ENCODE data around the gene PLAU.

The PLAU gene

DNA sequence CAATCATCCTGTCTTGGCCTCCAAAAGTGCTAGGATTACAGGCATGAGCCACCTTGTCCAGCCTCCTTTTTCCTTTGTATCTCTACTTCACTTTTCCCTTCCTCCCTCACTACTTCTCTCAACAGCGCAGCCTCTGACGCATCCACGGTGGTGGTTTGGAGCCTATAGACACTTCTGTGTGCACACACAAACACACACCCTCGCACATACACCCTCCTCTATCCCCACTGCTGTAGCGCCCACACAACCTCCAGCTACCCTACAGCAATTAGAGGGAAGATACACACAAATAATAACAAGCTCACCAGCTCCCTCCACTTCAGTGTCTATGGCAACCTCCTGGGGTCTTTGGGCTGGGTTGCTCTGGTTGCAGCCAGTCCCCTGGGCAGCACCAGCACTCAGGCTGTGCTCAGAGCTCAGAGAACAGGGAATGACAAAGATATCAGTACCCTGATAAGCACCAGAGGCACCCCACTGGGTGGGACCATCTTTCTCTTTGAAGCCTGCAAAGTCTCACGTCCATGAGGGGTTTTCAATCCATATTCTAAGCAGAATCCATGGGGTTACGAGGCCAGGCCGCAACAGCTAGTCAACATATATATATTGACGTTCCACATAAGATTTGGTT, 33.3 kb upstream of the PLAU start:
- Histone ChIP-seq H3K9me2 (replicated peaks; ENCODE audit: control insufficient read depth, low read length) (no peaks in the 10 kb centered on the region), H3K4me2 (ENCODE audit: low read length) (no peak overlapping the region), H3K9me3 (ENCODE audit: control insufficient read depth, insufficient read depth, low read length) (no peaks in the 10 kb centered on the region), H3F3A (ENCODE audit: control insufficient read depth, insufficient read depth) (no peaks in the 10 kb centered on the region), H3K36me3 (ENCODE audit: control insufficient read depth, low read length) (peaks cover 3% of the 10 kb centered on the region; the same call in 1 of the 2 replicates), H3K4me1 (ENCODE audit: control insufficient read depth, low read length) (peaks cover 26% of the 10 kb centered on the region), H3K79me2 (ENCODE audit: control insufficient read depth, low read length) (peaks cover 6% of the 10 kb centered on the region), H3K27ac (ENCODE audit: low read depth, low read length) (no peak overlapping the region), H3K27me3 (ENCODE audit: control insufficient read depth, low read length) (0 out of 2 replicates have a peak, but pooled peaks cover 5% of the 10 kb centered on the region), H4K20me1 (ENCODE audit: control insufficient read depth, insufficient read depth, low read depth, low read length) (peaks cover 4% of the 10 kb centered on the region; the same call in 1 of the 2 replicates), H3K4me3 (ENCODE audit: low read length) (no peak overlapping the region)
- no peak for TF ChIP-seq EZH2phosphoT487 (IDR thresholded peaks at IDR 0.05; ENCODE audit: borderline replicate concordance, low read length)
- TF ChIP-seq, protein P1, sequence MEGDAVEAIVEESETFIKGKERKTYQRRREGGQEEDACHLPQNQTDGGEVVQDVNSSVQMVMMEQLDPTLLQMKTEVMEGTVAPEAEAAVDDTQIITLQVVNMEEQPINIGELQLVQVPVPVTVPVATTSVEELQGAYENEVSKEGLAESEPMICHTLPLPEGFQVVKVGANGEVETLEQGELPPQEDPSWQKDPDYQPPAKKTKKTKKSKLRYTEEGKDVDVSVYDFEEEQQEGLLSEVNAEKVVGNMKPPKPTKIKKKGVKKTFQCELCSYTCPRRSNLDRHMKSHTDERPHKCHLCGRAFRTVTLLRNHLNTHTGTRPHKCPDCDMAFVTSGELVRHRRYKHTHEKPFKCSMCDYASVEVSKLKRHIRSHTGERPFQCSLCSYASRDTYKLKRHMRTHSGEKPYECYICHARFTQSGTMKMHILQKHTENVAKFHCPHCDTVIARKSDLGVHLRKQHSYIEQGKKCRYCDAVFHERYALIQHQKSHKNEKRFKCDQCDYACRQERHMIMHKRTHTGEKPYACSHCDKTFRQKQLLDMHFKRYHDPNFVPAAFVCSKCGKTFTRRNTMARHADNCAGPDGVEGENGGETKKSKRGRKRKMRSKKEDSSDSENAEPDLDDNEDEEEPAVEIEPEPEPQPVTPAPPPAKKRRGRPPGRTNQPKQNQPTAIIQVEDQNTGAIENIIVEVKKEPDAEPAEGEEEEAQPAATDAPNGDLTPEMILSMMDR (IDR thresholded peaks at IDR 0.05; ENCODE audit: low read depth, low read length, poor library complexity, severe bottlenecking): no peak

DNA sequence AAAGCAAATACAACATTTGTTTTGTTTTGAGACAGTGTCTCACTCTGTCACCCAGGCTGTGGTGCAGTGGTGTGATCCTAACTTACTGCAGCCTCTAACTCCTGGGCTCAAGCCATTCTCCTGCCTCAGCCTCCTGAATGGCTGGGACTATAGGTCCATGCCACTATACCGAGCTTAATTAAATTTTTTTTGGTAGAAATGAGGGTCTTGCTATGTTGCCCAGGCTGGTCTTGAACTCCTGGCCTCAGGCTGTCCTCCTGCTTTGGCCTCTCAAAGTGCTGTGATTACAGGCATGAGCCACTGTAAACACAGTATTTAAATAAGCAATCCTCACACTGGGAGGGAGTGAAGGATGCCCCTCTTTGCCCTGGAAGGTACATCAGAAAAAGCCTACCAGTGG, 32.6 kb upstream of the PLAU start:
- TF ChIP-seq EZH2phosphoT487 (IDR thresholded peaks at IDR 0.05; ENCODE audit: borderline replicate concordance, low read length): no peak
- TF ChIP-seq, protein P1 (IDR thresholded peaks at IDR 0.05; ENCODE audit: low read depth, low read length, poor library complexity, severe bottlenecking): no peak
- no peaks in the 10 kb centered on the region for H3F3A ChIP-seq (ENCODE audit: control insufficient read depth, insufficient read depth)
- no peak overlapping the region for H3K27ac ChIP-seq (ENCODE audit: low read depth, low read length)
- no peak overlapping the region for H3K4me2 ChIP-seq (ENCODE audit: low read length)
- H3K9me3 ChIP-seq (ENCODE audit: control insufficient read depth, insufficient read depth, low read length): no peaks in the 10 kb centered on the region
- no peak overlapping the region for H3K4me3 ChIP-seq (ENCODE audit: low read length)
- no peaks in the 10 kb centered on the region for H3K36me3 ChIP-seq (ENCODE audit: control insufficient read depth, low read length)
- no peaks in the 10 kb centered on the region; the same call in 1 of the 2 replicates for H4K20me1 ChIP-seq (ENCODE audit: control insufficient read depth, insufficient read depth, low read depth, low read length)
- H3K9me2 ChIP-seq (replicated peaks; ENCODE audit: control insufficient read depth, low read length): no peaks in the 10 kb centered on the region
- 0 out of 2 replicates have a peak, but pooled peaks cover 5% of the 10 kb centered on the region for H3K27me3 ChIP-seq (ENCODE audit: control insufficient read depth, low read length)
- peaks cover 21% of the 10 kb centered on the region for H3K4me1 ChIP-seq (ENCODE audit: control insufficient read depth, low read length)
- H3K79me2 ChIP-seq (ENCODE audit: control insufficient read depth, low read length): peaks cover under 1% of the 10 kb centered on the region

DNA sequence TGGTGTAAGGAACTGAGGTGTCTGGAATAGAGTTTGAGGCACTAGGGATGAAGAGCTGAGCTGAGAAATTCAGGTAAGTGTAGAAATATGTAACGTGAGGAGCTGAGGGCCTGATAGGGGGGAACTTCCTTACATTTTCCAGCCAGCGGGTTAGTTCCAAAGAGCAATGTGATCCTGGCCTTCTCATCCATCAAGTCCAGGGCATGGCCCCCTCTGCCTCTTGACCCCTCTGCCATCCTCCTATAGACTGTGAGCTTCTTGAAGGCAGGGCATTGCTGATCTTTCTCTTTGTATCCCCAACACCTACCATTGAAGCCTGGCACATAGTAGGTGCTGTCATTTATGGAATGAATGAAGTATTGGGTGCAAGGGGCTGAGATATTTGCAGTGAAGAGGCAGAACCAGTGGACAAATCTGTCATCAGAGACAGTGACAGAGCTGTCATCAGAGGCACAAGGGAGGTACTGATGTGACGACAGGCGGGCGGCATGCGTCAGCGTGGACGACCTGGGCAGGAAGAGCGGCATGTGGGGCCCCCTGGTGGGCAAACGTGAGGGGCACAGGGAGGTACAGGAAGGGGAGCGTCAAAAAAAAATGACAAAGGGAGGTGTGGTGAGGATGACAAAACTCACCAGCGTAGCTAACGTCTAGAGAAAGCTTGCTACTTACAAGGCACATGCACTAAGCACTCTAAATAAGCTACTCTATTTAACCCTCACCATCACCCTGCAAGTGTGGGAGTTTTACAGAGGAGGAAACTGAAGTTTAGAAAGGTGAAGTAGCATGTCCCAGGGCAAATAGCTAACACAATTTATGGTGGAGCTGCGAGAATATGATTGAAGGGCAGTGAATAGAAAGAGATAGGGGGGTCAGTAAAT, 31.4 kb upstream of the PLAU start:
- Histone ChIP-seq H3K4me1 (ENCODE audit: control insufficient read depth, low read length) (peaks cover 20% of the 10 kb centered on the region), H3K4me3 (ENCODE audit: low read length) (no peak overlapping the region), H3K27ac (ENCODE audit: low read depth, low read length) (no peak overlapping the region), H4K20me1 (ENCODE audit: control insufficient read depth, insufficient read depth, low read depth, low read length) (no peaks in the 10 kb centered on the region), H3F3A (ENCODE audit: control insufficient read depth, insufficient read depth) (no peaks in the 10 kb centered on the region), H3K36me3 (ENCODE audit: control insufficient read depth, low read length) (no peaks in the 10 kb centered on the region), H3K79me2 (ENCODE audit: control insufficient read depth, low read length) (no peaks in the 10 kb centered on the region), H3K4me2 (ENCODE audit: low read length) (peak overlapping the region; percentile 37), H3K27me3 (ENCODE audit: control insufficient read depth, low read length) (0 out of 2 replicates have a peak, but pooled peaks cover 5% of the 10 kb centered on the region), H3K9me3 (ENCODE audit: control insufficient read depth, insufficient read depth, low read length) (no peaks in the 10 kb centered on the region), H3K9me2 (replicated peaks; ENCODE audit: control insufficient read depth, low read length) (no peaks in the 10 kb centered on the region)
- TF ChIP-seq, protein P1 (IDR thresholded peaks at IDR 0.05; ENCODE audit: low read depth, low read length, poor library complexity, severe bottlenecking): peak; percentile 99
- TF ChIP-seq EZH2phosphoT487 (IDR thresholded peaks at IDR 0.05; ENCODE audit: borderline replicate concordance, low read length): no peak

All from DOHH2 (cell line).